Mesendoderm (in vitro differentiated cells): ENCODE results near the gene ZCCHC7.

Experiments used
- DNase-seq: peaks from one replicate; pipeline ENCODE4 v3.0.0; 2013
- H2AK5ac ChIP-seq: 2 replicates; pipeline ENCODE4 v1.6.1; 2013; ENCODE audit warnings: low read length, inconsistent platforms
- H2BK120ac ChIP-seq: 2 replicates; pipeline ENCODE4 v1.6.1; 2013; ENCODE audit warnings: low read depth, mild to moderate bottlenecking, low read length, moderate library complexity, mixed read lengths
- H2BK15ac ChIP-seq: replicated peaks from 2 replicates; pipeline ENCODE4 v1.6.1; 2013; ENCODE audit warnings: low read depth, mild to moderate bottlenecking, moderate library complexity
- H2BK5ac ChIP-seq: 2 replicates; pipeline ENCODE4 v1.6.1; 2013; ENCODE audit warnings: low read length, inconsistent platforms
- H3K18ac ChIP-seq: 2 replicates; pipeline ENCODE4 v1.6.1; 2013; ENCODE audit warnings: mild to moderate bottlenecking, low read length, mixed read lengths
- H3K23ac ChIP-seq: one replicate; pipeline ENCODE4 v1.6.1; 2013; ENCODE audit warnings: low read length
- H3K27ac ChIP-seq: 2 replicates; pipeline ENCODE4 v1.5.1; 2013; ENCODE audit warnings: low read depth, mild to moderate bottlenecking, inconsistent platforms, low read length, moderate library complexity
- H3K27me3 ChIP-seq: 2 replicates; pipeline ENCODE4 v1.6.1; 2013; ENCODE audit warnings: low read length, control low read depth, mild to moderate bottlenecking, inconsistent platforms; ENCODE audit not compliant: insufficient read depth, poor library complexity
- H3K36me3 ChIP-seq: 2 replicates; pipeline ENCODE4 v1.6.1; 2013; ENCODE audit warnings: low read length, inconsistent platforms; ENCODE audit not compliant: control insufficient read depth, insufficient read depth
- H3K4ac ChIP-seq: one replicate; pipeline ENCODE4 v1.6.1; 2013; ENCODE audit warnings: low read depth, mild to moderate bottlenecking, low read length, moderate library complexity
- H3K4me1 ChIP-seq: 2 replicates; pipeline ENCODE4 v1.6.1; 2013; ENCODE audit warnings: low read depth, low read length, inconsistent platforms; ENCODE audit not compliant: control insufficient read depth
- H3K4me2 ChIP-seq: 2 replicates; pipeline ENCODE4 v1.6.1; 2013; ENCODE audit warnings: low read length
- H3K4me3 ChIP-seq: 2 replicates; pipeline ENCODE4 v1.5.1; 2013; ENCODE audit warnings: mild to moderate bottlenecking, low read length
- H3K56ac ChIP-seq: one replicate; pipeline ENCODE4 v1.6.1; 2013; ENCODE audit warnings: low read length
- H3K79me1 ChIP-seq: 2 replicates; pipeline ENCODE4 v1.6.1; 2013; ENCODE audit warnings: low read length, inconsistent platforms
- H3K79me2 ChIP-seq: 2 replicates; pipeline ENCODE4 v1.6.1; 2013; ENCODE audit warnings: mild to moderate bottlenecking, low read length; ENCODE audit not compliant: control insufficient read depth, insufficient read depth
- H3K9ac ChIP-seq: 2 replicates; pipeline ENCODE4 v1.6.1; 2013; ENCODE audit warnings: low read length, inconsistent platforms
- H4K5ac ChIP-seq: one replicate; pipeline ENCODE4 v1.6.1; 2013; ENCODE audit warnings: low read length
- H4K8ac ChIP-seq: one replicate; pipeline ENCODE4 v1.6.1; 2013; ENCODE audit warnings: low read depth, mild to moderate bottlenecking, control low read depth, low read length, moderate library complexity
- WGBS: extraction: QIAGEN DNeasy Blood & Tissue Kit; methylation state at CpG from one replicate; pipeline ENCODE4 v1.1.7; 2013; ENCODE audit warnings: low lambda C conversion rate, missing lambda C conversion rate; ENCODE audit not compliant: insufficient coverage; ENCODE audit errors: extremely low coverage; 5-methylcytosine and 5-hydroxymethylcytosine counted together

Gene ZCCHC7

DNA sequence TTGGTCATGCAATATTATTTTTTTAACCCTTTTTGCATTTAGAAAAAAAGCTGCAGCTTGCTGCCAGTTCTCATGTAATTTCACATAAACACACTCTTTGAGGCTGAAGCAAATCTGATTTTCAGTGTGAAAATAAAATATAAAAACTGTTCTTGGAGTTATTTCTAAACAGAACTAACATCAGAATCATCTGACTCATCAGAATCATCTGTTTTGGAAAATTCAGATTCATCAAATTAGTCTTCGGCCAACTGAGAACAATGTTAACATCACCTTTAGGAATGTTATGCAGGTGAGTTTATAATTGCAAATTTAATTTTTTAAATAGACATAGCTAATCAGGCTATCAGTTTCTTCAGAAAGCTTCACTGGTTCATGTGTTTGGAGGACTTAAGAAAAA, 45.3 kb downstream of the ZCCHC7 start:
- no peak for DNase-seq
- no peak overlapping the region for H2BK15ac ChIP-seq
- H3K4ac ChIP-seq: no peak overlapping the region
- H3K9ac ChIP-seq: no peak overlapping the region
- no peak overlapping the region for H3K4me3 ChIP-seq
- no peak overlapping the region for H3K56ac ChIP-seq
- H3K79me1 ChIP-seq: peaks cover 2% of the 10 kb centered on the region
- H3K36me3 ChIP-seq: no peaks in the 10 kb centered on the region
- no peak overlapping the region for H3K4me2 ChIP-seq
- no peak overlapping the region for H2AK5ac ChIP-seq
- no peak overlapping the region for H2BK5ac ChIP-seq
- no peak overlapping the region for H2BK120ac ChIP-seq
- H4K8ac ChIP-seq: no peak overlapping the region
- no peaks in the 10 kb centered on the region for H3K4me1 ChIP-seq
- H3K27me3 ChIP-seq: no peaks in the 10 kb centered on the region
- no peaks in the 10 kb centered on the region for H3K79me2 ChIP-seq
- WGBS: no CpG with 5 or more reads among the region's 1 CpG
- H4K5ac ChIP-seq: no peak overlapping the region
- no peak overlapping the region for H3K23ac ChIP-seq
- no peak overlapping the region for H3K18ac ChIP-seq
- no peak overlapping the region for H3K27ac ChIP-seq

DNA sequence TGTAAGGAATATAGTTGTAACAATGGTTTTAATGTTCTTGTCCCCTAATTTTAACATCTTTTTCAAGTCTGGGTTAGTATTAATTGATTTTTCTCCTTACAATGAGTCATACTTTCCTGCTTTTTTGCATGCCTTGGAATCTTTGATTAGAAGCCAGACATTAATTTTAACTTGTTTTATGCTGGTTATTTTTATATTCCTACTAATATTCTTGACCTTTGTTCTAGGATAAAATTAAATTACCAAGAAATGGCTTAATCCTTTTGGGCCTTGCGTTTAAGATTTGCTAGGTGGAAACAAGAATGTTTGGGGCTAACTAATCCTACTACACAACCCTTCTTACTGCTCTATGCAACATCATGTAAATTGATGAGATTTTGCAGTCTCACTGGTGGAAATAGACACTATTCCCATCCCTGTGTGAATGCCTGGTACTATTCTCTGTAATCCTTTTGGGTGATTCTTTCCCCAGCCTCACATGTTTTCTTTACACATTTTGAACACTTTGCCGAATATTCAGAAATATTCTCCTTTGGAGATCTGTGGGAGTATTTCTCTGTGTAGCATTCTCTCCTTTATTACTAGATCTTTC, 47.2 kb downstream of the ZCCHC7 start:
- no peak overlapping the region for H3K18ac ChIP-seq
- no peak overlapping the region for H3K4me3 ChIP-seq
- DNase-seq: no peak
- no peaks in the 10 kb centered on the region for H3K4me1 ChIP-seq
- no peak overlapping the region for H2AK5ac ChIP-seq
- H3K27ac ChIP-seq: no peak overlapping the region
- H2BK15ac ChIP-seq: no peak overlapping the region
- no peaks in the 10 kb centered on the region for H3K27me3 ChIP-seq
- no peak overlapping the region for H3K4me2 ChIP-seq
- no peak overlapping the region for H4K5ac ChIP-seq
- no CpG with 5 or more reads among the region's 2 CpGs for WGBS
- H3K79me1 ChIP-seq: peaks cover 2% of the 10 kb centered on the region
- no peaks in the 10 kb centered on the region for H3K79me2 ChIP-seq
- no peak overlapping the region for H4K8ac ChIP-seq
- H2BK120ac ChIP-seq: no peak overlapping the region
- no peak overlapping the region for H3K9ac ChIP-seq
- H3K56ac ChIP-seq: no peak overlapping the region
- no peak overlapping the region for H3K23ac ChIP-seq
- no peaks in the 10 kb centered on the region for H3K36me3 ChIP-seq
- H3K4ac ChIP-seq: no peak overlapping the region
- no peak overlapping the region for H2BK5ac ChIP-seq

DNA sequence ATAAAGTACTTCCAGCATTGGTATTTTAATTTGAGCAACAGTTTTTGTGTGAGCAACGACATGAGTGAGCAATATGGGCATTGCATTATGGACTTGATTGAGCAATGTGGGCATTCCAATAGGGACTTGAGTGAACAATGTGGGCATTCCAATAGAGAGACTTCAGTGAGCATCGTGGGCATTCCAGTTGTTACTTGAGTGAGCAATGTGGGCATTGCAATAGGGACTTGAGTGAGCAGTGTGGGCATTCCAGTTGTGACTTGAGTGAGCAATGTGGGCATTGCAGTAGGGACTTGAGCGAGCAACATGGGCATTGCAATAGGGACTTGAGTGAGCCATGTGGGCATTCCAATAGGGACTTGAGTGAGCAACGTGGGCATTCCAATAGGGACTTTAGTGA, 52.2 kb downstream of the ZCCHC7 start:
- no CpG with 5 or more reads among the region's 4 CpGs for WGBS
- DNase-seq: no peak
- H3K4me2 ChIP-seq: no peak overlapping the region
- H3K27me3 ChIP-seq: no peaks in the 10 kb centered on the region
- H3K36me3 ChIP-seq: no peaks in the 10 kb centered on the region
- H3K4me1 ChIP-seq: no peaks in the 10 kb centered on the region
- no peak overlapping the region for H4K5ac ChIP-seq
- no peak overlapping the region for H3K4ac ChIP-seq
- no peak overlapping the region for H3K27ac ChIP-seq
- no peak overlapping the region for H2BK15ac ChIP-seq
- H2BK5ac ChIP-seq: no peak overlapping the region
- no peak overlapping the region for H3K23ac ChIP-seq
- no peak overlapping the region for H2AK5ac ChIP-seq
- no peak overlapping the region for H3K4me3 ChIP-seq
- H2BK120ac ChIP-seq: no peak overlapping the region
- H3K79me1 ChIP-seq: peaks cover 2% of the 10 kb centered on the region
- no peaks in the 10 kb centered on the region for H3K79me2 ChIP-seq
- no peak overlapping the region for H3K9ac ChIP-seq
- no peak overlapping the region for H3K18ac ChIP-seq
- no peak overlapping the region for H4K8ac ChIP-seq
- no peak overlapping the region for H3K56ac ChIP-seq

- WGBS: no CpG with 5 or more reads among the region's 2 CpGs
- H3K27me3 ChIP-seq: no peaks in the 10 kb centered on the region
- H3K4me1 ChIP-seq: no peaks in the 10 kb centered on the region
- H3K23ac ChIP-seq: no peak overlapping the region
- no peak overlapping the region for H2AK5ac ChIP-seq
- H3K4ac ChIP-seq: no peak overlapping the region
- H3K9ac ChIP-seq: no peak overlapping the region
- no peaks in the 10 kb centered on the region for H3K36me3 ChIP-seq
- no peak overlapping the region for H2BK120ac ChIP-seq
- no peak overlapping the region for H4K5ac ChIP-seq
- no peak for DNase-seq
- H3K4me2 ChIP-seq: no peak overlapping the region
- no peak overlapping the region for H3K56ac ChIP-seq
- H3K4me3 ChIP-seq: no peak overlapping the region
- H3K18ac ChIP-seq: no peak overlapping the region
- no peak overlapping the region for H3K27ac ChIP-seq
- H3K79me1 ChIP-seq: peaks cover 2% of the 10 kb centered on the region
- no peaks in the 10 kb centered on the region for H3K79me2 ChIP-seq
- no peak overlapping the region for H2BK5ac ChIP-seq
- no peak overlapping the region for H4K8ac ChIP-seq
- H2BK15ac ChIP-seq: no peak overlapping the region
Measured at GRCh38 chr9:37174247-37174646, 53.9 kb downstream of the ZCCHC7 start.

GRCh38 chr9:37178742-37179141, 58.4 kb downstream of the ZCCHC7 start:
- H3K27me3 ChIP-seq: no peaks in the 10 kb centered on the region
- H3K27ac ChIP-seq: no peak overlapping the region
- H3K79me1 ChIP-seq: peaks cover 2% of the 10 kb centered on the region
- H4K5ac ChIP-seq: no peak overlapping the region
- no peaks in the 10 kb centered on the region for H3K4me1 ChIP-seq
- H3K4me3 ChIP-seq: no peak overlapping the region
- no CpG with 5 or more reads among the region's 2 CpGs for WGBS
- H2AK5ac ChIP-seq: no peak overlapping the region
- H3K9ac ChIP-seq: no peak overlapping the region
- no peaks in the 10 kb centered on the region for H3K79me2 ChIP-seq
- no peak overlapping the region for H4K8ac ChIP-seq
- no peak overlapping the region for H3K4ac ChIP-seq
- H2BK120ac ChIP-seq: no peak overlapping the region
- H3K56ac ChIP-seq: no peak overlapping the region
- no peak for DNase-seq
- no peaks in the 10 kb centered on the region for H3K36me3 ChIP-seq
- H2BK15ac ChIP-seq: no peak overlapping the region
- no peak overlapping the region for H3K18ac ChIP-seq
- no peak overlapping the region for H3K23ac ChIP-seq
- no peak overlapping the region for H2BK5ac ChIP-seq
- no peak overlapping the region for H3K4me2 ChIP-seq

- H3K56ac ChIP-seq: no peak overlapping the region
- no peak overlapping the region for H2AK5ac ChIP-seq
- no peaks in the 10 kb centered on the region for H3K36me3 ChIP-seq
- no peak overlapping the region for H3K4me3 ChIP-seq
- H2BK120ac ChIP-seq: no peak overlapping the region
- H3K4me2 ChIP-seq: no peak overlapping the region
- DNase-seq: no peak
- H3K4me1 ChIP-seq: no peaks in the 10 kb centered on the region
- no peak overlapping the region for H3K27ac ChIP-seq
- H3K79me1 ChIP-seq: peaks cover 2% of the 10 kb centered on the region
- no peaks in the 10 kb centered on the region for H3K27me3 ChIP-seq
- H3K23ac ChIP-seq: no peak overlapping the region
- no peak overlapping the region for H3K4ac ChIP-seq
- H4K8ac ChIP-seq: no peak overlapping the region
- H3K79me2 ChIP-seq: no peaks in the 10 kb centered on the region
- H3K18ac ChIP-seq: no peak overlapping the region
- no peak overlapping the region for H3K9ac ChIP-seq
- H2BK5ac ChIP-seq: no peak overlapping the region
- H4K5ac ChIP-seq: no peak overlapping the region
- H2BK15ac ChIP-seq: no peak overlapping the region
- WGBS: no CpG with 5 or more reads among the region's 3 CpGs
Measured at GRCh38 chr9:37179576-37179975, 59.2 kb downstream of the ZCCHC7 start.
